ENCODE data around the gene FABP7.

GRCh38 chr6:122760330-122760729 is 19.2 kb upstream of the FABP7 start:
- TF ChIP-seq ELF4 (IDR thresholded peaks at IDR 0.05) (no peak), TARDBP (IDR thresholded peaks at IDR 0.05) (no peak), FOXA1 (IDR thresholded peaks at IDR 0.05) (no peak), FOXK2 (IDR thresholded peaks at IDR 0.05) (no peak)

All from HEK293T (cell line).